CD14-positive monocyte (primary cell): ENCODE results near the gene NEBL. TPM values are rescaled to one million over a fixed set of nuclear protein-coding genes. Genes with fewer than 3 reads are reported as not detected.
A peak's percentile ranks its signal among the peaks of the same experiment; 100 is the strongest.

Experiments used
- DNase-seq, 3 donors: peaks; one replicate each; pipeline ENCODE4 v3.0.0-alpha.2; 2011 to 2022
- H2AFZ ChIP-seq: 2 replicates; pipeline ENCODE4 v1.6.0; 2012; ENCODE audit warnings: mild to moderate bottlenecking, low read depth, low read length, inconsistent platforms; ENCODE audit not compliant: insufficient read depth, poor library complexity, severe bottlenecking
- H3K27ac ChIP-seq, 2 donors: 1 replicate in 1 of 2; 2 replicates in 1 of 2; pipeline ENCODE4 v1.5.1; 2012 to 2013; ENCODE audit warnings: low read length in 2 of 2, control low read depth in 1 of 2, inconsistent platforms in 1 of 2, low read depth in 1 of 2, mild to moderate bottlenecking in 1 of 2
- H3K27me3 ChIP-seq, 2 donors: one replicate each; pipeline versions ENCODE4 v1.6.0 to v1.6.1; 2011 to 2013; ENCODE audit warnings: low read length in 2 of 2; ENCODE audit not compliant: control insufficient read depth in 2 of 2, insufficient read depth in 2 of 2
- H3K36me3 ChIP-seq, 2 donors: replicated peaks in 1 of 2; 1 replicate in 1 of 2; 2 replicates in 1 of 2; pipeline versions ENCODE4 v1.5.1 to v1.6.1; 2012 to 2013; ENCODE audit warnings: low read length in 2 of 2, control low read depth in 1 of 2, inconsistent platforms in 1 of 2, mild to moderate bottlenecking in 1 of 2; ENCODE audit not compliant: insufficient read depth in 2 of 2, control insufficient read depth in 1 of 2
- H3K4me1 ChIP-seq, 2 donors: 1 replicate in 1 of 2; 2 replicates in 1 of 2; pipeline versions ENCODE4 v1.5.1 to v1.6.1; 2012 to 2013; ENCODE audit warnings: low read length in 2 of 2, control low read depth in 1 of 2, inconsistent platforms in 1 of 2, mild to moderate bottlenecking in 1 of 2, moderate library complexity in 1 of 2; ENCODE audit not compliant: insufficient read depth in 2 of 2, control insufficient read depth in 1 of 2
- H3K4me2 ChIP-seq: replicated peaks from 2 replicates; pipeline ENCODE3; 2012; ENCODE audit warnings: low read length, moderate library complexity, mild to moderate bottlenecking; ENCODE audit not compliant: poor library complexity, severe bottlenecking; ENCODE audit errors: extremely low read depth
- H3K4me3 ChIP-seq, 3 experiments: fragments of 200-600 bp in 1 of 3; sonication (generic) in 1 of 3; replicated peaks in 1 of 3; 1 replicate in 2 of 3; 2 replicates in 1 of 3; pipeline ENCODE4 v1.5.1; 2011 to 2013; ENCODE audit warnings: low read length in 3 of 3, mild to moderate bottlenecking in 3 of 3, control low read depth in 2 of 3, low read depth in 2 of 3, inconsistent platforms in 1 of 3, moderate library complexity in 1 of 3
- H3K79me2 ChIP-seq: 2 replicates; pipeline ENCODE4 v1.6.0; 2012; ENCODE audit warnings: mild to moderate bottlenecking, control low read depth, inconsistent platforms, low read length, moderate library complexity; ENCODE audit not compliant: insufficient read depth
- H3K9ac ChIP-seq: 2 replicates; pipeline ENCODE4 v1.6.0; 2017; ENCODE audit warnings: low read length, mild to moderate bottlenecking; ENCODE audit not compliant: insufficient read depth, poor library complexity, severe bottlenecking
- H3K9me3 ChIP-seq, 2 donors: replicated peaks in 1 of 2; 1 replicate in 1 of 2; 2 replicates in 1 of 2; pipeline versions ENCODE4 v1.5.1 to v1.6.1; 2012 to 2013; ENCODE audit warnings: low read length in 2 of 2, control low read depth in 1 of 2; ENCODE audit not compliant: control insufficient read depth in 1 of 2, insufficient read depth in 1 of 2
- H4K20me1 ChIP-seq: 2 replicates; pipeline ENCODE4 v1.6.0; 2012; ENCODE audit warnings: mild to moderate bottlenecking, low read length, control low read depth, moderate library complexity; ENCODE audit not compliant: insufficient read depth
- H3K27ac Mint-ChIP-seq, 7 donors: one replicate each; pipeline ENCODE4 v1.8.0; 2020; ENCODE audit warnings: mild to moderate bottlenecking in 7 of 7, mixed read lengths in 7 of 7, moderate library complexity in 6 of 7, inconsistent platforms in 2 of 7
- H3K27me3 Mint-ChIP-seq, 3 donors: one replicate each; pipeline ENCODE4 v1.8.0; 2021 to 2022; ENCODE audit warnings: low read depth in 3 of 3, mild to moderate bottlenecking in 3 of 3, mixed read lengths in 3 of 3, moderate library complexity in 3 of 3, inconsistent platforms in 1 of 3
- H3K36me3 Mint-ChIP-seq, 2 donors: one replicate each; pipeline ENCODE4 v1.8.0; 2020; ENCODE audit warnings: mixed read lengths in 2 of 2, inconsistent platforms in 1 of 2, mild to moderate bottlenecking in 1 of 2
- H3K4me1 Mint-ChIP-seq: one replicate; pipeline ENCODE4 v1.8.0; 2020; ENCODE audit warnings: mild to moderate bottlenecking, mixed read lengths
- H3K4me3 Mint-ChIP-seq, 2 donors: one replicate each; pipeline ENCODE4 v1.8.0; 2020; ENCODE audit warnings: mild to moderate bottlenecking in 2 of 2, mixed read lengths in 2 of 2, moderate library complexity in 1 of 2
- H3K9me3 Mint-ChIP-seq, 7 donors: one replicate each; pipeline ENCODE4 v1.8.0; 2020 to 2022; ENCODE audit warnings: mixed read lengths in 7 of 7, mild to moderate bottlenecking in 6 of 7, moderate library complexity in 6 of 7, inconsistent platforms in 2 of 7
- CTCF ChIP-seq: fragments of 200-600 bp; IDR thresholded peaks from one replicate; pipeline ENCODE4 v1.8.0; 2022; ENCODE audit warnings: antibody characterized with exemption, mild to moderate bottlenecking
- WGBS: methylation state at CpG from one replicate; pipeline ENCODE4 v1.1.5; 2013; ENCODE audit warnings: missing lambda C conversion rate; ENCODE audit not compliant: insufficient coverage; 5-methylcytosine and 5-hydroxymethylcytosine counted together
- intact Hi-C, 2 donors: fragments of 100-400 bp; cut with micrococcal nuclease; formaldehyde crosslinking; loops; one replicate each; pipeline versions ENCODE4 v1.15.0 to v1.15.1; 2023
- polyA plus RNA-seq, 3 donors: library from polyadenylated mRNA; depleted of rRNA in 1 of 3; unstranded in 2 of 3; stranded (reverse) in 1 of 3; fragments of 300-500 nt in 2 of 3; fragments of >200 nt in 1 of 3; fragmentation: Illumina TruSeq in 2 of 3; gene quantifications; 1 replicate in 2 of 3; 2 replicates in 1 of 3; pipeline ENCODE4 v1.2.3, GENCODE V29; 2012 to 2021

The NEBL gene
- polyA plus RNA-seq, 3 donors = 9.7 TPM; not detected in 2

GRCh38 chr10:20863008-20863407 lies 34.1 kb downstream of the NEBL start:
- no peak overlapping the region for H3K4me2 ChIP-seq
- H3K27me3 ChIP-seq = no peaks in the 10 kb centered on the region
- Mint-ChIP-seq H3K27ac (no peak overlapping the region), H3K36me3 (peaks cover 0 to 3% of the 10 kb centered on the region in 2 donors), H3K27me3 (peaks cover 0 to 2% (median 1%) of the 10 kb centered on the region in 3 donors), H3K9me3 (no peaks in the 10 kb centered on the region), H3K4me1 (no peaks in the 10 kb centered on the region), H3K4me3 (no peak overlapping the region)
- no peak overlapping the region for H3K9ac ChIP-seq
- no peak for DNase-seq
- H3K4me1 ChIP-seq = no peaks in the 10 kb centered on the region
- intact Hi-C loops = no loop called here
- no peak overlapping the region for H3K27ac ChIP-seq
- H3K9me3 ChIP-seq = no peaks in the 10 kb centered on the region
- no peak for TF ChIP-seq CTCF
- no peaks in the 10 kb centered on the region for H4K20me1 ChIP-seq
- 80% methylated on average over 2 of the region's 4 CpGs for WGBS
- H3K4me3 ChIP-seq = no peak overlapping the region
- H3K79me2 ChIP-seq = no peaks in the 10 kb centered on the region
- H3K36me3 ChIP-seq = no peaks in the 10 kb centered on the region
- H2AFZ ChIP-seq = no peak overlapping the region

- no peak overlapping the region for H3K9ac ChIP-seq
- no peak for DNase-seq
- no peaks in the 10 kb centered on the region for H3K9me3 ChIP-seq
- no peaks in the 10 kb centered on the region for H3K27me3 ChIP-seq
- H3K9me3 Mint-ChIP-seq = no peaks in the 10 kb centered on the region
- H4K20me1 ChIP-seq = no peaks in the 10 kb centered on the region
- intact Hi-C loops = no loop called here
- H3K4me1 ChIP-seq = no peaks in the 10 kb centered on the region
- TF ChIP-seq CTCF = peak; percentile 31
- no peak overlapping the region for H3K27ac ChIP-seq
- no peak overlapping the region for H3K27ac Mint-ChIP-seq
- H3K4me1 Mint-ChIP-seq = no peaks in the 10 kb centered on the region
- no peak overlapping the region for H3K4me2 ChIP-seq
- H3K36me3 ChIP-seq = no peaks in the 10 kb centered on the region
- no peak overlapping the region for H3K4me3 Mint-ChIP-seq
- peaks cover 0 to 1% (median under 1%) of the 10 kb centered on the region in 3 donors for H3K27me3 Mint-ChIP-seq
- peaks cover 0 to 9% of the 10 kb centered on the region in 2 donors for H3K36me3 Mint-ChIP-seq
- H3K4me3 ChIP-seq = no peak overlapping the region
- no peak overlapping the region for H2AFZ ChIP-seq
- H3K79me2 ChIP-seq = no peaks in the 10 kb centered on the region
- WGBS = no CpG with 5 or more reads among the region's 2 CpGs
Observed at GRCh38 chr10:20858292-20859124, 38.6 kb downstream of the NEBL start.
